SK-N-SH treated with all-trans-retinoic acid at 6 μM for 48 hours (cell line): ENCODE measurements around the gene AGR3.

ENCODE experiments used
- ARNTL ChIP-seq: fragments of 450-650 bp; formaldehyde crosslinking; IDR thresholded peaks from 2 replicates; pipeline ENCODE4 v1.5.0; 2020; ENCODE audit warnings: low read depth, mild to moderate bottlenecking, moderate library complexity, borderline replicate concordance
- PATZ1 ChIP-seq: fragments of 250-450 bp; sonication (Bioruptor Pico); IDR thresholded peaks from 2 replicates; pipeline ENCODE4 v1.8.0; 2020; ENCODE audit warnings: mild to moderate bottlenecking, moderate library complexity, borderline replicate concordance
- POU6F1 ChIP-seq: fragments of 250-450 bp; sonication (Bioruptor Pico); IDR thresholded peaks from 2 replicates; pipeline ENCODE4 v1.8.0; 2021; ENCODE audit warnings: low read depth, mild to moderate bottlenecking, moderate library complexity, borderline replicate concordance
- SNAI2 ChIP-seq: fragments of 250-450 bp; sonication (Bioruptor Pico); IDR thresholded peaks from 2 replicates; pipeline ENCODE4 v1.5.0; 2020; ENCODE audit warnings: mild to moderate bottlenecking, moderate library complexity
- TSHZ2 ChIP-seq: fragments of 250-450 bp; sonication (Bioruptor Pico); IDR thresholded peaks from 2 replicates; pipeline ENCODE4 v1.5.0; 2020; ENCODE audit warnings: mild to moderate bottlenecking, moderate library complexity
- ZFP30 ChIP-seq: fragments of 450-650 bp; formaldehyde crosslinking; IDR thresholded peaks from 2 replicates; pipeline ENCODE4 v1.5.0; 2022; ENCODE audit warnings: mild to moderate bottlenecking, moderate library complexity

GRCh38 chr7:16874066-16874465 lies 7.7 kb downstream of the AGR3 start:
- TF ChIP-seq ZFP30 (CRISPR knock-in tag) (no peak), TSHZ2 (CRISPR knock-in tag) (no peak), POU6F1 (CRISPR knock-in tag) (no peak), SNAI2 (no peak), PATZ1 (CRISPR knock-in tag) (no peak), ARNTL (CRISPR knock-in tag) (no peak)
